SIG-M5 treated with dmso at 0.1 percent for 504 hours (cell line): ENCODE data around the gene CGB1.
"Not testable (repeated sequence)": the region's sequence is repeated elsewhere in the genome, so short reads cannot be mapped to it uniquely, and the experiment has no call there.

Experiments used
- DNase-seq: peaks from one replicate; lab custom pipeline; 2025; ENCODE audit not compliant: unreplicated experiment; lab: John Stamatoyannopoulos, UW

Gene CGB1

GRCh38 chr19:49024233-49024632, 12.5 kb downstream of the CGB1 start, which contains the start of gene CGB3:
Gene CGB3, minus strand, starts transcription at chr19:49024333. Its CDS starts 362 bp downstream, at chr19:49023971.
- DNase-seq = not testable (repeated sequence)

GRCh38 chr19:49022116-49022515, 14.6 kb downstream of the CGB1 start:
- DNase-seq = no peak

- no peak for DNase-seq
Measured at GRCh38 chr19:49020931-49021895, 15.5 kb downstream of the CGB1 start.

- no peak for DNase-seq
Measured at GRCh38 chr19:49020342-49020741, 16.4 kb downstream of the CGB1 start.

DNA sequence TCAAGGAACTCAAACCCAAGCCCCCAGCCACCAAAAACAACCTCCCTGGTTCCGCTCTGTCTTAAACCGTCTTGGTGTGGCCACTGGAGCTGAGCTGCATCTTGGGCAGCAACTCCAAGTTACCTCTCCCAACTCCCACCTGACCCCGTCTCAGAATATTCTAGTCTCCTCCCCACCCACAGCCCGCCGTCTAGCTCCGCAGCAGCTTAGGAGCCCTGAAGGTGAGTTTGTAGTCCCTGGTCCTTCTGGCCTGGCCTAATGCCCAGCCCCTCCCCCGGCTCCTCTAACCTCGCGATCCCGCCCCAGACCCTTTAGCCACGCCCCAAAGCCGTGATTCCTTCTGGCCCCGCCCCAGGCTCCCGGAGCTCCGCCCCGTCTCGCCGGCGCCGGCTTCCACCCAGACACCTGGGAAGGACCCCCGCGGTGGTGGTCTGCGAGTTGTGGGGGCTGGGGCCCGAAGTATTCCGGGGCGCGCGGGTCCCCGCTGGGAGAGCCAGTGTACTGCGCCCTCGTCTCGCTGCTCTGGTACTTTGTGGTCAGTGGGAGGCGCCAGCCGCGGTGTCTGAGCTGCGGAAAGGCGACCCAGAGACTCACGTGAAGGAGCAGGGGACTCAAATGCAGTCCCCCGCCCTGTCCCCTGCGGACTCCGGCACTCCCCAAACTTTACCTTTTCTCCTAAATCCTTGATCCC, 17.3 kb downstream of the CGB1 start:
- no peak for DNase-seq

GRCh38 chr19:49018388-49019241, 18.1 kb downstream of the CGB1 start:
- DNase-seq = not testable (repeated sequence)

DNA sequence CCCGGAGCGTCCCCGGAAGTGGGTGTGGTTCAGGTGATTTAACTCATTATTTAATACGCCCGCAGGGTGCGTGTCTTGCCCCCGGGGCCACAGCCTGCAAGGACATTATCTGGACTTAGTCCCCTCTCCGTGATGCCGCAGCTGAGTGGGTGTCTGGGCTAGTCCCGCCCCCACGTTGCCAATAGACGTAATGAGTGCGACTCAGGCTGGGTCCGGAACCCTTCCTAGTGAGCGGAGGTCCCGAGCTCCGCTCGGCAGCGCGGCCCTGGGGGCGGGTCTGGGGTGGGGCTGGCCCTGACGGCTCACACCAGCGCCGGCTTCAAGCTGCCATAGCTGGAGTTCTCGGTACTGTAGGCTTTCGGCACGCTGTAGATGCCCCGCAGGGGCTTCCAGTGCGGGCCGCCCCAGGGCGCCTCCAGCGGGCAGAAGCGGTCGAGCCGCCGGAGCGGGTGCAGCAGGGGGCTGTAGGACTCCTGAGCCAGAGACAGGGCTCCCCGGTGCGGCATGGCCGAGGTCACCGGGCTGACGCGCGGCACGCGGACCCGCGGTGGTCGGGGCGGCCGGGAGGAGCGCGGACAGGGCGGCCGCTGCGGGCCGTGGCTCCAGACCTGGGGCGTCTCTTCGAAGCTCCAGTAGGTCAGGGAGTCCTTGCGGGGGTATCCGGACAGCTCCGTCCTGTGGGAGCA, 18.9 kb downstream of the CGB1 start:
- DNase-seq = peak; percentile 66

DNA sequence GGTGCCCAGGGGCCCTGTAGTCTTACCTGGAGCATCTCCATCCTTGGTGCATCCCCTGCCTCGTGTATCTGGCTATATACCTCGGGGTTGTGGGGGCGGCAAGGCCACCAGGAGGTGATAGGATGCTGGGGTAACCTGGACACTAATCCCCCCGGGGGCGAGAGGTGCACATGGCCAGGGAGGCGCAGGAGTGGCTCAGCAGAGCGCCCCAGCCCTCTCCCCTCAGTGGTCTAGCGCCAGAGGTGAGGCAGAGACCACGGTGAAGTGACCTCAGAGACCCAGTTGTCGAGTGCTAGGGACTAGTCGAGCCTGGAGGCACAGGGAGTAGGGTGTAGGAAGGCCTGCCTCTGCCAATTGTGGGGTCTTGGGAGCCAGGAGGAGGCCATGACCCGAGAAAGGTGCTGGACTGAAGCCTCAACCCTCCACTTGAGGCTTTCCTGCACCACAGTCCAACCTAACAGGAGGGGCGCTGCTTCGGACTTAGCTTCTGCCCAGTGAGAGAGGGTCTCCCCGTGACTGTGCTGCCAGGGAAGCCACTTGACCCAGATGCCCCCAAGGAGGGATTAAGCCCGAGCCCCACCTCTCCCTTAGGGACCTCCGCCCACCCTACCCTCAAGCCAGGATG, 19.5 kb downstream of the CGB1 start, which contains the start of gene LHB:
Gene LHB, minus strand, starts transcription at position 51 of the 625 bp plus-strand sequence. Its CDS starts 10 bp downstream, at position 41.
- DNase-seq = no peak

- DNase-seq = no peak
Measured at GRCh38 chr19:49016067-49016839, 20.4 kb downstream of the CGB1 start.

GRCh38 chr19:49014870-49015255, 21.8 kb downstream of the CGB1 start:
- no peak for DNase-seq

DNA sequence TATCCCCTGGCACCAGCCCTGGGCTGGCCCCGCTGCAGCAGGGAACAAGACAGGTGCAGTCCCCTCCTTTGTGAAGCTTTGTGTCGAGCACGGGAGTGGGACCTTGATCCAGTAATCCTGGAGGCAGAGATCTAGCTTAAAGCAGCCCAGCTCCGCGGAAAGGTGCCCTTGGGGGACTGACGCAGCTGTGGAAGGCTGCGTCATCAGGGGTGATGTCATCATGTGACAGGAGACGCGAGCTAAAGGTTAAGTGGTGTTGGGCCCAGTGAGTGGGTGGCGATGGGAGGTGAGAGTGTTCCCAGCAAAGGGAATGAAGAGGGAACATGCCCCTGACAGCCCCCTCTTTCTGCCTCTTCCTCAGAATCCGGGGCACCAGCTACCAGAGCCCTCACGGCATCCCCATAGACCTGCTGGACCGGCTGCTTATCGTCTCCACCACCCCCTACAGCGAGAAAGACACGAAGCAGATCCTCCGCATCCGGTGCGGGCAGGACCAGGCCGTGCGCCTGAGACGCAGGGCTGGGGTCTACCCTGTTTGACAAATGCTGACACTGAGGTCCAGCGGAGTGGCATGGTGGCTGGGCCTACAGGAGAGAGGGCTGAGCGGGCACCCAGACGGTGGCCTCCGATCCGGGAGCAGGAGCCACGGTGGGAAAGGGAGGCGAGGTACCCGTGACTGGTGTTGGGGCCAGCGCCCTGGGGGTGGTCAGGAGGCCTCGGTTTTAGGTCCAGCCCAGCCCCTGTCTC, 22.4 kb downstream of the CGB1 start:
- DNase-seq = no peak

DNA sequence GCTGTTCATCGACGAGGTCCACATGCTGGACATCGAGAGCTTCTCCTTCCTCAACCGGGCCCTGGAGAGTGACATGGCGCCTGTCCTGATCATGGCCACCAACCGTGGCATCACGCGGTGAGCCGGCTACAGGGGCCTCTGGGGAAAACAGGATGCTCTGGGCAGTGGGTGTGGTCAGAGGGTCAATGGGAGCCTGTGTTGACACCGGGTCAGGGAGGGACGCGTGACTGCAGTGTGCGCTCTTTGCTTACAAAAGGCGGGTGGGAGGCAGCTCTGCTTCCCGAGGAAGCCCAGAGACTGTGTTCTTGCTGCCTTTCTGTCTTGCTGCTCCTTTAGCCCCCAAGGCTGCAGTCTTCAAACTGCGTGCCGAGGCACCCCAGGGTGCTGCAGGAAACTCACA, 25.5 kb downstream of the CGB1 start:
- DNase-seq = no peak

- DNase-seq = no peak
Measured at GRCh38 chr19:49010453-49010852, 26.2 kb downstream of the CGB1 start.

GRCh38 chr19:49009828-49010227, 26.9 kb downstream of the CGB1 start:
- DNase-seq = no peak

DNA sequence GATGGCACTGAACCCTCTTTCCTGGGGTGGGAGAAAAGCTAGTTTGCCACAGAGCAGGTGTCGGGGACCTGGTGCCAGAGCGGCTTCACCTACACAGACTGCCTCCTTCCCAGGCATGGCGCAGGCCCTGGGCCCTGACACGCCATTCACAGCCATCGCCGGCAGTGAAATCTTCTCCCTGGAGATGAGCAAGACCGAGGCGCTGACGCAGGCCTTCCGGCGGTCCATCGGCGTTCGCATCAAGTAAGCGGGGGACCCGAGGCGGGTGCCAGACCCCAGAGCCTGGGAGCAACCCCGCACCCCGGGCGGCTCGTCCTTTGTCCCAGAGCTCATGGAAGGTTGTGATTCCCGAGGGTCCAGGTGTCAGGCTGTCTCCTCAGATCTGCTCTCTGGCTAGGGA, 29.8 kb downstream of the CGB1 start:
- DNase-seq = no peak

- no peak for DNase-seq
Measured at GRCh38 chr19:49004964-49005614, 31.6 kb downstream of the CGB1 start.

DNA sequence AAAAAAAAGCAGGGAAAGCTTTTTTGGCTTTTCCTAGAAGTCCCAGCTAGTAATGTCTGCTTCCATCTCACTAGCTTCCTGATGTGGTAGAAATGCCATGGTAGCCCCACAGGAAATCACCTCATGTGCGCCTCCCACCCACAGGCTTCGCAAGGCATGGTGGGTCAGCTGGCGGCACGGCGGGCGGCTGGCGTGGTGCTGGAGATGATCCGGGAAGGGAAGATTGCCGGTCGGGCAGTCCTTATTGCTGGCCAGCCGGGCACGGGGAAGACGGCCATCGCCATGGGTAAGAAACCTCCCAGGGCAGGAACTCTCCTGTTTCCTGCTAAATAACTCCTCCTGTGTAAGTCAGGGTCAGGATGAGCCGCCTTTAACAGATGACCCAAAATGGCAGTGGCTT, 32.6 kb downstream of the CGB1 start:
- DNase-seq = no peak
